IPS-18c (cell line): ENCODE data around the gene SOCS2.

Source experiments
- H3K4me3 ChIP-seq: 2 replicates; pipeline ENCODE4 v1.7.0; 2013; ENCODE audit warnings: low read depth, mild to moderate bottlenecking, low read length, moderate library complexity; ENCODE audit not compliant: insufficient read depth
- H3K9me3 ChIP-seq: one replicate; pipeline ENCODE4 v1.6.1; 2013; ENCODE audit warnings: mild to moderate bottlenecking, low read length, moderate library complexity; ENCODE audit not compliant: control insufficient read depth, insufficient read depth

The SOCS2 gene, protein sequence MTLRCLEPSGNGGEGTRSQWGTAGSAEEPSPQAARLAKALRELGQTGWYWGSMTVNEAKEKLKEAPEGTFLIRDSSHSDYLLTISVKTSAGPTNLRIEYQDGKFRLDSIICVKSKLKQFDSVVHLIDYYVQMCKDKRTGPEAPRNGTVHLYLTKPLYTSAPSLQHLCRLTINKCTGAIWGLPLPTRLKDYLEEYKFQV

GRCh38 chr12:93571925-93572711 lies at the start of gene SOCS2:
Gene SOCS2 (plus strand): TSS chr12:93572675. CDS start chr12:93572898, 223 bp downstream.
- Histone ChIP-seq H3K9me3 (no peaks in the 10 kb centered on the region), H3K4me3 (peak within 1 kb of the TSS; percentile 94)

DNA sequence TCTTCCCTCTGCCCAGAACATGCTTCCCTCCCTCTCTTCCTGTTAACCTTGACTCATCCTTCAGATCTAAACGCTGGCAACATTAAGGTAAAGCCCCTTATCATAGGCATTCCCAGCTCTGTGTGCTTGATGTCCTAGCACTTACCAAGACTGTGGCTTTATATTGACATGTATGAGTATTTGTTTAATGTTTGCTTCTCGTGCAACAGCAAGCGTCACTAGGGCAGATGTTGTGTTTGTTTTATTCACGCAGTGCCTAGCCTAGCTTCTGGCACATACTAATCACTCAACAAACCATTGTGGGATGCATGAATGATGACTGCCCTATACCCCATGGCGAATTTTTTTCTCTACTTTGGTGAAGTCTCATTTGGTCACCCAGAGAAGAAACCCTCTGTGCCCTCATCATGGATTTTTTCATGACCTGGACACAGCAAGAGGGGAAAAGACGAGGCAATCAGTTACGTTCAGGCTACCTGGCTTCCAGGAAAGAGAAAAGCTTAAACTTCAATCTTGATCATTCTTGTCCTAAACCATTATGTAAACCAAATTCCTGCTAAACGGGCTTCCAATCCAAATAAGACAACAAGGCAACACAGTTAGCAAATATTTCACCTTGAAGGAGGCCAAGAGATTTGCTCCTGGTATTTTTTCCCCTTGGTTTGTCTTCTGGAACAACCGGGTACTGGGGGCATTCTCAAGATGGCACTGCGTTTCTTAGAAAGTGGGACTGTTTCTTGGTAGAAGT lies 47.9 kb upstream of the SOCS2 start:
- Histone ChIP-seq H3K4me3 (no peak overlapping the region), H3K9me3 (no peaks in the 10 kb centered on the region)

GRCh38 chr12:93526786-93527428 lies 45.6 kb upstream of the SOCS2 start:
- no peaks in the 10 kb centered on the region for H3K9me3 ChIP-seq

DNA sequence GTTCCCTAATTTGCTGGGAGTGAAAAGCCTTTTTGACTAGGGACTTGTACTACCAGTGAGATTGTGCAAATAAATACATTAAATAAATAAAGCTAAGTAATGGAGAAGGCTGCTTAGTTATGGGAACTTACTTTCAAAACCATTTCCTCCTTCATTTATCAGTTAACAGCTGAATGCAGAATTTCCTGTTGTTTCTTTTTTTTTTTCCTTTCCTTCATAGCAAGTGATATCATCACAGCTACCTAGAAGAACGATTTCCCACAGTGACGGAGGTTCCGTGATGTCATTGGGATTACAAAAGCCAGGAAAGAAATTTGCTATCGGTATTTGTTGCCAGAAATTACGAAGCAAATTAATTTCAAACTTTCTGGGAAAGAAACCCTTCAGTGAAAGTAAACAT lies 42.1 kb upstream of the SOCS2 start:
- no peak overlapping the region for H3K4me3 ChIP-seq
- H3K9me3 ChIP-seq: no peaks in the 10 kb centered on the region

More at GRCh38 chr12:93526786-93527428, 45.6 kb upstream of the SOCS2 start:
- H3K4me3 ChIP-seq: no peak overlapping the region

GRCh38 chr12:93533310-93533709 lies 39.2 kb upstream of the SOCS2 start:
- Histone ChIP-seq H3K4me3 (no peak overlapping the region), H3K9me3 (no peaks in the 10 kb centered on the region)

- Histone ChIP-seq H3K9me3 (no peaks in the 10 kb centered on the region), H3K4me3 (no peak overlapping the region)
Measured at GRCh38 chr12:93536111-93536765, 36.2 kb upstream of the SOCS2 start.

DNA sequence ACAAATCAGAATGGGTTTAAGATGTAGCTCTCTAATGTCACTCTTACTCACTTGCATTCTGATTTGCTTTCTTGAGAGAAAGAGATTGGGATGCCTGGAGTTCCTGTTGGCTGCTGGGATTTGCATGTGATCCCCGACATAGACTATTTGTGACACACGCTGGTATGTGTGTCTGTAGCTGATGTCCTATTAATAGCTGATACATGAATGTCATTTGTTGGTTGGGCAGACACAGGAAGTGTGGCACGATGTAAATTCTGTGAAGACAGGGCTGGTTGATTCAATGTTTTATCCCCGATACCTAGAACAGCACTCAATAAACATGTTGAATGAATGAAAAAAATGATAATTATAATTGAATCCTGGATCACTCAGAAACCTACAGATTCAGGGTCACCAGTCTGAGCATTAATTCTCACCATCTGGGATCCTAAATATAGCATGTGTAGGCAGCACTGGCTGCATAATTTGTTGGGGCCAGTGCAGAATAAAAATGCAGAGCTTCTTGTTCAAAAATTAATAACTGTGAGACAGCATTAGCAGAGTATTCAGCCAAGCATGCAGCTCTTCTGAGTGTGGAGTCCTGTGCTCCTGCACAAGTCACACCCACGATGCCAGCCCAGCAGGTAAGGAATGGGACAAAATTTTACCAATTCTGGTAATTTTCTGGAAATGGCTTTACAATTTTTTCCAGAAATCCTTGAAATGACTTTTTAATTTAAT lies 35.5 kb upstream of the SOCS2 start:
- Histone ChIP-seq H3K9me3 (no peaks in the 10 kb centered on the region), H3K4me3 (no peak overlapping the region)

DNA sequence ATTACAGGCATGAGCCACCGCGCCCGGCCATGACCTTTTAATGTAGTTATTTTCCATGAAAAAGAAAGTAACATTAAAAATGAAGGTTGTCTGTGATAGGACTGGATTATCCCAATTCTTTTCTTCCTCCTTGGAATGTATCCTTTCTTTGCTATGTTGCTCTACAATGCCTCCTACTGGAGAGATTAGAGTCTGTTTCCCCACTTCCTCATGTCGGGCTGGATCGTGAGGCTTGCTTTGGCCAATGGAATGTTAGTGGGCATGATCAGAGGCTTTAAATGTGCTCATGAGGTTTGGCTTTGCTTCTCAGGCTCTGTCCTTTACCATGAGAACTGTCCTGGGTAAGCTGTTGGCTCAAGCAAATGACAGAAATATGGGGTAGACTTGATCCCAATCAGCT lies 34.7 kb upstream of the SOCS2 start:
- H3K9me3 ChIP-seq: no peaks in the 10 kb centered on the region
- no peak overlapping the region for H3K4me3 ChIP-seq

GRCh38 chr12:93539821-93540220 lies 32.7 kb upstream of the SOCS2 start:
- H3K4me3 ChIP-seq: no peak overlapping the region
- no peaks in the 10 kb centered on the region for H3K9me3 ChIP-seq

DNA sequence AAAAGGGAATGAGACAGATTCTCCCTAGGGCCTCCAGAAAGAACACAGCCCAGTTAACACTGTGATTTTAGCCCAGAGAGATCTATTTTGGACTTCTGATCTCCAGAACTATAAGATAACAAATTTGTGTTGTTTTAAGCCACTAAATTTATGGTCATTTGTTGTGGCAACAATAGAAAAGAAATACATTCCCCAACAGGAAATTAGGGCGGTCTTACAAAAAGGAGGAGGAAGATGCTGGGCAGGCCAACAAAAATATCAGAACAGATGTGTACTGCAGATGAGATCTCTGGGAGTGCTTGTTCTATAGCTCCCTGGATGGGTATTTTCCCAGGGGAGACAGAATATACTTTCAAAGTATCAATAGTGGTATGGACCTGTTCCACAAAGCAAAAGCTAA lies 32.0 kb upstream of the SOCS2 start:
- Histone ChIP-seq H3K9me3 (no peaks in the 10 kb centered on the region), H3K4me3 (no peak overlapping the region)

GRCh38 chr12:93541578-93542225 lies 30.8 kb upstream of the SOCS2 start:
- Histone ChIP-seq H3K9me3 (no peaks in the 10 kb centered on the region), H3K4me3 (no peak overlapping the region)

DNA sequence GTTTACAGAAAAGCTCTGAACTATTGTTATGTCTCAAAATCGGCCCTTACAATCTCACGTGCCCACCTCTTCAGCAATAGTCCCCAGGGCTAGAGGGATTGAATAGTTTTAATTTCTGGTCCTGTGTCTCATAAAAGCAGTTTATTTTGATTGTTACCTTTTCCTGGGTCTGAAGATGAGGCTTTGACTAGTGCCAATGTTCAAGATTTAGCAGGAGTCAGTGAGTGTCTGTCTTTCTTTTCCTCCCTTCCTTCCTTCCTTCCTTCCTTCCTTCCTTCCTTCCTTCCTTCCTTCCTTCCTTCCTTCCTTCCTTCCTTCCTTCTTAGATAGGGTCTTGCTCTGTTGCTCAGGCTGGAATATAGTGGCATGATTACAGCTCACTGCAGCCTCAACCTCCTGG lies 24.7 kb upstream of the SOCS2 start:
- Histone ChIP-seq H3K4me3 (no peak overlapping the region), H3K9me3 (no peaks in the 10 kb centered on the region)

DNA sequence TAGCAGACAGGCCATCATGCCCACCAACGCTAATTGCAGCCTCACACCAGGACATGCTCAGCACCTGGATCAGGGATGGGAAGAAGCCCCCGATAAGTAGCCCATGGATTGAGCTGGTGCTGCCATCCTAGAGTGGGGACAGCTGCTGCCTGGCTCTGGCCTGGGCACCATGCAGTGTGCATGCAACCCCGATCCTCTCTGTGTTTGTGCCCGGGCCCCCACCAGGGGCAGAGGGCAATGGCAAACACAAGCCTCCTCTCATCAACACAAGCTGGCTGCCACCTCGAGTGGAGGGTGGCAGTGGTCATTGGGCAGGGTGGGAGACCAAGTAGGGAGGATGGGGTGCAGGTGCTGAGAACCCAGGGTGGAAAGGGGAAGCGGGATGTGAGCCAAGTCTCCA lies 23.3 kb upstream of the SOCS2 start:
- Histone ChIP-seq H3K9me3 (peaks cover 2% of the 10 kb centered on the region), H3K4me3 (no peak overlapping the region)

- Histone ChIP-seq H3K4me3 (no peak overlapping the region), H3K9me3 (peaks cover 4% of the 10 kb centered on the region)
Measured at GRCh38 chr12:93550748-93551611, 21.5 kb upstream of the SOCS2 start.

DNA sequence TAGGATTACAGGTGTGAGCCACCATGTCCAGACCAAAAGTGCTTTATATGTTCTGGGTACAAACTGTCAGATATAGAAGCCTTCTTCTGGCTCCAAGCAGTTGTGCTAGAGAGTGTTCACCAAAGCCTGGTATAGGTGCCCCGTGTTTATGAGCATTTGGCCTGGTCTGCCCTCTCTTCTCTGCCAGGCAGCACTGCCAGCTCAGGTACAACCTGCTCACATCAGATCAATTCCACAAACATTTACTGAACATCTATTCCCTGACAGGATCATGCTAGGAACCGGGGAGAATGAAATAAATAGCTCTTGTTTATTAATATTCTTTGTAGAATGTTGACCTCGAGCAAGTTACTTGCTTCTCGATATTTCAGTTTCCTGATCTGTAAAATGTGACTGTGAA lies 20.0 kb upstream of the SOCS2 start:
- Histone ChIP-seq H3K4me3 (no peak overlapping the region), H3K9me3 (peaks cover 4% of the 10 kb centered on the region)
